ENCODE data around the gene ANXA3.
A peak's percentile ranks its signal among the peaks of the same experiment; 100 is the strongest.

ANXA3 gene

DNA sequence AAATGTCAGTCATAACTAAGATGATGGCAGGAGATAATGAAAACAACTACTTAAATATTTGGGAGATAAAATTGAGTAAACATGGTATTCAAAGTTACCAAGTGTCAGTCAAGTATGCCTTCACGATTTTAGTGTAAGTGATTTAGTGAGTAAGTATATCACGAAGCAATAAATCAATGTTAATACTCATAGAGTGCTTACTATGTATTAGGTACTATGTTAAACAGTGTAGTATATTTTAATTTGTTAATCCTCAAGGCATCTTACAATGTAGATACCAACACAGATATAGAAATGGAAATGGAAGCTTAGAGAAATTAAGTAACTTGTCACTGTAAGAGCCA lies 59.6 kb downstream of the ANXA3 start:
- H3K4me3 ChIP-seq (ENCODE audit: low read depth, low read length) = no peak overlapping the region
- TF ChIP-seq CTCF (IDR thresholded peaks at IDR 0.05; ENCODE audit: low read depth, low read length) = no peak

DNA sequence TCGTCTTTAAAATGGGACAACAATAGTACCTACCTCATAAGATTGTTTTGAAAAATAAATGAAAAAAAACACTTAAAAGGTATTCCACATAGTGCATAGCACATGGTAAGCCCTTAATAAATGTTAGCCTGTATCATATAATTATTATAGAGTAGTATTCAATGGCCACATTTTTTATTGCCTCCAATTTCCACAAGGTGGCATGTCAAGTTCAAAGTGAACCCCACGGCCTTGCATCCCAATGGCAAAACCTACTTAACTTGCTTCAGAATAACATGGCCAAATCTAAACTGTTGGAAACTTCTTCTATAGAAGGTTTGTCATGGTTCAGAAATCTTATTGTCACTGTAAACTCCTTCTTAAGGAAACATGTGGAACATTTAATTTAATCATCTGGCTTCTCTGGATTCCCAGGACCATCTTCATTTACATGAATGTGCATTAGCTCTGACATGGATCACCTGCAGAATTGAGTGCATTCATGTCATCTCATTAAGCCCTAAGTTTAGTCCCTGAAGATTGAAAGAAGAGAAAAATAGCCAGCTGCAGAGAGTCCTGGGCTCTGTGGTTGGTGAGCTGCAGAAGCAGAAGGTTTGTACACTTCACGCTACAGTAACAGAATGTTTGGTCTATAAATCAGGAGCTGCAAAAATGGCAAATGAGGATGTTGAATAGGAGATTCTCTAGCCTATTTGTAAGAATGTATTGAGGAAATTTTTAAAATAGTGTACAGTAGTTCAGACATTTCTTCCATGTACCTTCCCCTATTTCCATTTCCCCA lies 61.0 kb downstream of the ANXA3 start:
- peak; percentile 43; the same call in 1 of the 2 replicates for TF ChIP-seq CTCF (IDR thresholded peaks at IDR 0.05; ENCODE audit: low read depth, low read length)
- no peak overlapping the region for H3K4me3 ChIP-seq (ENCODE audit: low read depth, low read length)

- H3K4me3 ChIP-seq (ENCODE audit: low read depth, low read length) = no peak overlapping the region
- no peak for TF ChIP-seq CTCF (IDR thresholded peaks at IDR 0.05; ENCODE audit: low read depth, low read length)
Measured at GRCh38 chr4:78613522-78614321, 62.2 kb downstream of the ANXA3 start.

- TF ChIP-seq CTCF (IDR thresholded peaks at IDR 0.05; ENCODE audit: low read depth, low read length) = no peak
- no peak overlapping the region for H3K4me3 ChIP-seq (ENCODE audit: low read depth, low read length)
Measured at GRCh38 chr4:78616046-78616498, 64.5 kb downstream of the ANXA3 start.

GRCh38 chr4:78618436-78618835 lies 66.9 kb downstream of the ANXA3 start:
- no peak for TF ChIP-seq CTCF (IDR thresholded peaks at IDR 0.05; ENCODE audit: low read depth, low read length)
- H3K4me3 ChIP-seq (ENCODE audit: low read depth, low read length) = no peak overlapping the region

- no peak overlapping the region for H3K4me3 ChIP-seq (ENCODE audit: low read depth, low read length)
- no peak for TF ChIP-seq CTCF (IDR thresholded peaks at IDR 0.05; ENCODE audit: low read depth, low read length)
Measured at GRCh38 chr4:78621395-78621794, 69.8 kb downstream of the ANXA3 start.

All from WI38 (cell line).